Measurements from ENCODE around the gene RUNX1. TPM values are rescaled to one million over a fixed set of nuclear protein-coding genes. Genes with fewer than 3 reads are reported as not detected.
A peak's percentile ranks its signal among the peaks of the same experiment; 100 is the strongest.

Gene RUNX1
- total RNA-seq, 1 donor from 2014 or later: 7.8 TPM

DNA sequence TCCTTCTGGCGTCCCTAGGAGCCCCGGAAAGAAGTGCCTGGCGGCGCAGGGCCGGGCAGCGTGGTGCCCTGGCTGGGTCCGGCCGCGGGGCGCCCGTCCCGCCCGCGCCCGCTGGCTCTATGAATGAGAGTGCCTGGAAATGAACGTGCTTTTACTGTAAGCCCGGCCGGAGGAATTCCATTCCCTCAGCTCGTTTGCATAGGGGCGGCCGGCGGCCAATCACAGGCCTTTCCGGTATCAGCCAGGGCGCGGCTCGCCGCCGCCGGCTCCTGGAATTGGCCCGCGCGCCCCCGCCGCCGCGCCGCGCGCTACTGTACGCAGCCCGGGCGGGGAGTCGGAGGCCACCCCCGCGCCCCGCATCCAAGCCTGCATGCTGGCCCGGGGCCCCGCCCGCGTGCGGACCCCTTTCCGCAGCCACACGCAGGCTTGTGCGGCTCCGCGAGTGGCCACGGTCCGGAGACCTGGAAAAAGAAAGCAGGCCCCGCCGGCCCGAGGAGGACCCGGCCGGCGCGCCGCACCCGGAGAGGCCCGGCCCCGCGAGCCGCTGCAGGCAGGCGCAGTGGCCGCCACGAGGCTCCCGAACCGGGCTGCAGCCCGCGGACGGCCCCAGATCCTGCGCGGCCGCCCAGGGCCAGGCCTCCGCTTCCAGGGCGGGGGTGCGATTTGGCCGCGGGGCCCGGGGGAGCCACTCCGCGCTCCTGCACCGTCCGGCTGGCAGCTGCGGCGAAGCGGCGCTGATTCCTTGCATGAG, 160.4 kb downstream of the RUNX1 start:
- Histone ChIP-seq H3K36me3 (ENCODE audit: control insufficient read depth in 3 of 3, insufficient read depth in 3 of 3, low read length in 3 of 3) (no peaks in the 10 kb centered on the region), H3K27me3 (ENCODE audit: control insufficient read depth in 3 of 3, insufficient read depth in 3 of 3, low read length in 3 of 3) (peaks cover 0 to 20% (median 2%) of the 10 kb centered on the region in 3 donors), H3K4me1 (ENCODE audit: control insufficient read depth in 3 of 3, insufficient read depth in 3 of 3, low read length in 3 of 3) (peaks cover 15 to 19% (median 18%) of the 10 kb centered on the region in 3 donors), H3K4me3 (ENCODE audit: low read length in 3 of 3) (peak overlapping the region; percentile 88 to 94 (median 89)), H3K9ac (ENCODE audit: low read depth in 1 of 3, low read length in 3 of 3) (peak overlapping the region; percentile 85 to 94 (median 88)), H3K9me3 (ENCODE audit: control insufficient read depth in 3 of 3, low read length in 3 of 3) (no peaks in the 10 kb centered on the region), H3K27ac (ENCODE audit: low read depth, low read length) (peak overlapping the region; percentile 95)

DNA sequence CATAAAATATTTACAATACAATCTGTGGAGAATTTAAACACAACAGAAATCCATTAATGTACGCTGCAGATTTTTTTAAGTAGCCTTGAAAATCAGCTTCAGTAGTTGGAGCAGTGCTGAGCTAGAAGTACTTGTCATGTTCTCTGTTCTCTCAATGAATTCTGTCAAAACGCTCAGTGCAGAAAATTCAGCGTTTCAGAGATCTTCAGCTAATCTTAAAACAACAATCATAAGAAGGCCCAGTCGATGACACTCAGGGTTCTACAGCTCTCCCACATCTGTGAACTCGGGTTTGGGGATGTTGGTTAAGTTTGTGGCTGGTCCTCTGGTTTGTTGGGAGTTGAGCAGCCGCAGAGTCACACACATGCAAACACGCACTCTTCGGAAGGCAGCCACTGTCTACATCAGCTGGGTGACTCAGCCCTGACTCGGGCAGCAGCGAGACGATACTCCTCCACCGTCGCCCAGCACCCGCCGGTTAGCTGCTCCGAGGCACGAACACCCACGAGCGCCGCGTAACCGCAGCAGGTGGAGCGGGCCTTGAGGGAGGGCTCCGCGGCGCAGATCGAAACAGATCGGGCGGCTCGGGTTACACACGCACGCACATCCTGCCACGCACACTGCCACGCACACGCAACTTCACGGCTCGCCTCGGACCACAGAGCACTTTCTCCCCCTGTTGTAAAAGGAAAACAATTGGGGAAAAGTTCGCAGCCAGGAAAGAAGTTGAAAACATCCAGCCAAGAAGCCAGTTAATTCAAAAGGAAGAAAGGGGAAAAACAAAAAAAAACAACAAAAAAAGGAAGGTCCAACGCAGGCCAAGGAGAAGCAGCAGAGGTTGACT, 161.2 kb downstream of the RUNX1 start:
- Histone ChIP-seq H3K9ac (ENCODE audit: low read depth in 1 of 3, low read length in 3 of 3) (peak overlapping the region; percentile 84 to 94 (median 85)), H3K4me1 (ENCODE audit: control insufficient read depth in 3 of 3, insufficient read depth in 3 of 3, low read length in 3 of 3) (peaks cover 20 to 26% (median 20%) of the 10 kb centered on the region in 3 donors), H3K9me3 (ENCODE audit: control insufficient read depth in 3 of 3, low read length in 3 of 3) (no peaks in the 10 kb centered on the region), H3K27me3 (ENCODE audit: control insufficient read depth in 3 of 3, insufficient read depth in 3 of 3, low read length in 3 of 3) (peaks cover 0 to 20% (median 2%) of the 10 kb centered on the region in 3 donors), H3K4me3 (ENCODE audit: low read length in 3 of 3) (peak overlapping the region; percentile 88 to 94 (median 89)), H3K27ac (ENCODE audit: low read depth, low read length) (peak overlapping the region; percentile 95), H3K36me3 (ENCODE audit: control insufficient read depth in 3 of 3, insufficient read depth in 3 of 3, low read length in 3 of 3) (no peaks in the 10 kb centered on the region)

GRCh38 chr21:34887105-34887442, 162.0 kb downstream of the RUNX1 start:
- H3K27ac ChIP-seq (ENCODE audit: low read depth, low read length): peak overlapping the region; percentile 95
- peak overlapping the region; percentile 85 to 94 (median 90) for H3K9ac ChIP-seq (ENCODE audit: low read depth in 1 of 3, low read length in 3 of 3)
- H3K9me3 ChIP-seq (ENCODE audit: control insufficient read depth in 3 of 3, low read length in 3 of 3): no peaks in the 10 kb centered on the region
- peak overlapping the region; percentile 88 to 94 (median 89) for H3K4me3 ChIP-seq (ENCODE audit: low read length in 3 of 3)
- H3K4me1 ChIP-seq (ENCODE audit: control insufficient read depth in 3 of 3, insufficient read depth in 3 of 3, low read length in 3 of 3): peaks cover 20 to 26% (median 20%) of the 10 kb centered on the region in 3 donors
- H3K27me3 ChIP-seq (ENCODE audit: control insufficient read depth in 3 of 3, insufficient read depth in 3 of 3, low read length in 3 of 3): peaks cover 0 to 20% (median 2%) of the 10 kb centered on the region in 3 donors
- H3K36me3 ChIP-seq (ENCODE audit: control insufficient read depth in 3 of 3, insufficient read depth in 3 of 3, low read length in 3 of 3): no peaks in the 10 kb centered on the region

DNA sequence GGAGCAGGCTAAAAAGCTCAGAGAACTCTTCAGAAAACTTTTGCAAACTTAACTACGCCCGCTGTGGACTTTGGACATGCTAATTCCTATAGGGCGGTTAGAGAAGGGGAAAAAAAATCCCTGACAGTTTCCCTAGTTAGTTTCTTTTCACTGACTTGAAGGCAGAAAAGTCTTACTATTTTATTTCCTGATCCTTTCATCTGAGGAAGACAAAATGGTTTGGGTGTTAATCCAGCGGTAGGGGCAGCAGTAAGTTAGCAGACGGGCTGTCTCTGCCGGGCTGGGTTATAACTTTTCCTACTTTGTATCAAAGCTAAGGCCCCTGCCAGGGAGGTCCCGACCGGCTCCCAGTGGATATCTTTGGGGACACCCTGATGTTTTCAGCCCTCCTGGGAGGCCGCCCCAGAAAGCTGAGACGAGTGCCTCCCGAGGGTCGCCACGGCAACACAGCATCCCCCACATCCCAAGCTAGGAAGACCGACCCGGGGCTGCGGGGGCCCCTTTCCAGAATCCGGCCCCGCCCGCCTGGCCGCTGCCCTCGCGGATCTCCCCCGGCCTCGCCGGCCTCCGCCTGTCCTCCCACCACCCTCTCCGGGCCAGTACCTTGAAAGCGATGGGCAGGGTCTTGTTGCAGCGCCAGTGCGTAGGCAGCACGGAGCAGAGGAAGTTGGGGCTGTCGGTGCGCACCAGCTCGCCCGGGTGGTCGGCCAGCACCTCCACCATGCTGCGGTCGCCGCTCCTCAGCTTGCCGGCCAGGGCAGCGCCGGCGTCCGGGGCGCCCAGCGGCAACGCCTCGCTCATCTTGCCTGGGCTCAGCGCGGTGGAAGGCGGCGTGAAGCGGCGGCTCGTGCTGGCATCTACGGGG, 162.6 kb downstream of the RUNX1 start:
- Histone ChIP-seq H3K4me3 (ENCODE audit: low read length in 3 of 3) (peak overlapping the region; percentile 88 to 94 (median 89)), H3K27me3 (ENCODE audit: control insufficient read depth in 3 of 3, insufficient read depth in 3 of 3, low read length in 3 of 3) (peaks cover 0 to 20% (median 2%) of the 10 kb centered on the region in 3 donors), H3K36me3 (ENCODE audit: control insufficient read depth in 3 of 3, insufficient read depth in 3 of 3, low read length in 3 of 3) (no peaks in the 10 kb centered on the region), H3K9me3 (ENCODE audit: control insufficient read depth in 3 of 3, low read length in 3 of 3) (no peaks in the 10 kb centered on the region), H3K27ac (ENCODE audit: low read depth, low read length) (peak overlapping the region; percentile 95), H3K4me1 (ENCODE audit: control insufficient read depth in 3 of 3, insufficient read depth in 3 of 3, low read length in 3 of 3) (peaks cover 20 to 26% (median 23%) of the 10 kb centered on the region in 3 donors), H3K9ac (ENCODE audit: low read depth in 1 of 3, low read length in 3 of 3) (peak overlapping the region; percentile 85 to 94 (median 90))

DNA sequence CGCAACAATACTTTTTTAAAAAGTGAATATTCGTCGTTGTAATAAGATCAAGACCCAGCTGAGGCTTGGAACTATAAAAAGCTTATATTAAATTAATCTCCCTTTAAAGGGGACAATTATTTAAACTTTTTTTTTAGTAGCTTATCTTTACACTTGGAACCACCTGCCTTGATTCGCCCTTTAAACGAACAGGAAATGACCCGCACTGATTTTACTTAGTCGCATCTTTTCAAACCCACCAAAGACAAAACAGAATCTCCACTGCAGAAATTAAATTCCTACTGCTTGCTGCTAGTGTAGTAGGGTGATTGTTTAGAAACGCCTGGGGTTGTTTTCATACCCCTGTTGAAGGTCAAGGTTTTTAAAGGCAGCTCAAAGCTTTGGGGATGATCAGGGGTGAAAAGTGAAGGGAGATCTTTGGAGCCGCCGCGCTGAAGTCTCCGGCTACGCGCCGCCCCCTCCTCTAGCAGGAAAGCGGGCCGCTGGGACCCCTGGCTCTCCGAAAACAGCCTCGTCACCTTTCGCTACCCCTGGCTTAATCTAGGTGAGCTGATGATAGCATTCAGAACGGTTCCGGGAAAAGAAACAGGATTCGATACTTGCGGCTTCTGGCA, 163.4 kb downstream of the RUNX1 start:
- peaks cover 0 to 3% (median 0%) of the 10 kb centered on the region in 3 donors for H3K36me3 ChIP-seq (ENCODE audit: control insufficient read depth in 3 of 3, insufficient read depth in 3 of 3, low read length in 3 of 3)
- H3K9me3 ChIP-seq (ENCODE audit: control insufficient read depth in 3 of 3, low read length in 3 of 3): no peaks in the 10 kb centered on the region
- peaks cover 0 to 13% (median 2%) of the 10 kb centered on the region in 3 donors for H3K27me3 ChIP-seq (ENCODE audit: control insufficient read depth in 3 of 3, insufficient read depth in 3 of 3, low read length in 3 of 3)
- peaks cover 15 to 26% (median 24%) of the 10 kb centered on the region in 3 donors for H3K4me1 ChIP-seq (ENCODE audit: control insufficient read depth in 3 of 3, insufficient read depth in 3 of 3, low read length in 3 of 3)
- peak overlapping the region; percentile 95 for H3K27ac ChIP-seq (ENCODE audit: low read depth, low read length)
- peak overlapping the region; percentile 88 to 94 (median 89) for H3K4me3 ChIP-seq (ENCODE audit: low read length in 3 of 3)
- H3K9ac ChIP-seq (ENCODE audit: low read depth in 1 of 3, low read length in 3 of 3): peak overlapping the region; percentile 85 to 94 (median 90)

- peak overlapping the region in 2 of 3 donors; percentile 89 to 94 for H3K4me3 ChIP-seq (ENCODE audit: low read length in 3 of 3)
- H3K4me1 ChIP-seq (ENCODE audit: control insufficient read depth in 3 of 3, insufficient read depth in 3 of 3, low read length in 3 of 3): peaks cover 15 to 25% (median 23%) of the 10 kb centered on the region in 3 donors
- H3K27ac ChIP-seq (ENCODE audit: low read depth, low read length): peak overlapping the region; percentile 95
- peak overlapping the region; percentile 15 to 94 (median 90) for H3K9ac ChIP-seq (ENCODE audit: low read depth in 1 of 3, low read length in 3 of 3)
- peaks cover 0 to 8% (median 0%) of the 10 kb centered on the region in 3 donors for H3K36me3 ChIP-seq (ENCODE audit: control insufficient read depth in 3 of 3, insufficient read depth in 3 of 3, low read length in 3 of 3)
- no peaks in the 10 kb centered on the region for H3K9me3 ChIP-seq (ENCODE audit: control insufficient read depth in 3 of 3, low read length in 3 of 3)
- peaks cover 0 to 7% (median 2%) of the 10 kb centered on the region in 3 donors for H3K27me3 ChIP-seq (ENCODE audit: control insufficient read depth in 3 of 3, insufficient read depth in 3 of 3, low read length in 3 of 3)
These were observed 164.0 kb downstream of the RUNX1 start for GRCh38 chr21:34885125-34885524.

DNA sequence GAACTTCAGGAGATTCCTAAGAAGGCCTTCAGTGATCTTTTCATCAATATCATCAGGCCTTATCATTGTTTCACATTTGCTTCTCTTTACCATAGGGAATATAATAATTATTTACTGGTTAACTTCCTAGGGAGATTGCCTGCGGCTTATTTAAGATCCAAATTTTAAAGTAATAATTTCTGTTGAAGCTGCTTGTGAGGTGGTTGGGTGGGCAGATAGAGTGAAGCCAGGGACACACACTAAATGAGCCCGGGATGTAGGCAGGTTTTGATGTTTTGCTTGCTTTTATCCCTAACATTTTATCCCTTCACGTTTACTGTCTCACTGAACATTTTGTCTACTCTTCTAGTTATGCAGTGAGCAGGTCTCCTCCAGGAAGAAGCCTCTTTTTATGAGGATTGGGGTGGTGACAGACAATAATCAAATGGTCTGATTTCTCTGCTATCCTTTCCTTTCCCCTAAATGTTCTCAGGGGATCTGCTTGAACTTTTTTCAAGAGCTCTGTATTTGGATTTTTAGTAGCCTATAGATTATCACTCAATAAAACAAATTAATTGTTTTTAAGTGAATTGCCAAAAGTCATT, 164.7 kb downstream of the RUNX1 start:
- Histone ChIP-seq H3K36me3 (ENCODE audit: control insufficient read depth in 3 of 3, insufficient read depth in 3 of 3, low read length in 3 of 3) (peaks cover 0 to 10% (median 3%) of the 10 kb centered on the region in 3 donors), H3K9me3 (ENCODE audit: control insufficient read depth in 3 of 3, low read length in 3 of 3) (no peaks in the 10 kb centered on the region), H3K27me3 (ENCODE audit: control insufficient read depth in 3 of 3, insufficient read depth in 3 of 3, low read length in 3 of 3) (peaks cover 0 to 6% (median 2%) of the 10 kb centered on the region in 3 donors), H3K27ac (ENCODE audit: low read depth, low read length) (peak overlapping the region; percentile 95), H3K4me1 (ENCODE audit: control insufficient read depth in 3 of 3, insufficient read depth in 3 of 3, low read length in 3 of 3) (peaks cover 15 to 25% (median 22%) of the 10 kb centered on the region in 3 donors), H3K4me3 (ENCODE audit: low read length in 3 of 3) (peak overlapping the region in 2 of 3 donors; percentile 15 to 89), H3K9ac (ENCODE audit: low read depth in 1 of 3, low read length in 3 of 3) (peak overlapping the region in 2 of 3 donors; percentile 15 to 94)

DNA sequence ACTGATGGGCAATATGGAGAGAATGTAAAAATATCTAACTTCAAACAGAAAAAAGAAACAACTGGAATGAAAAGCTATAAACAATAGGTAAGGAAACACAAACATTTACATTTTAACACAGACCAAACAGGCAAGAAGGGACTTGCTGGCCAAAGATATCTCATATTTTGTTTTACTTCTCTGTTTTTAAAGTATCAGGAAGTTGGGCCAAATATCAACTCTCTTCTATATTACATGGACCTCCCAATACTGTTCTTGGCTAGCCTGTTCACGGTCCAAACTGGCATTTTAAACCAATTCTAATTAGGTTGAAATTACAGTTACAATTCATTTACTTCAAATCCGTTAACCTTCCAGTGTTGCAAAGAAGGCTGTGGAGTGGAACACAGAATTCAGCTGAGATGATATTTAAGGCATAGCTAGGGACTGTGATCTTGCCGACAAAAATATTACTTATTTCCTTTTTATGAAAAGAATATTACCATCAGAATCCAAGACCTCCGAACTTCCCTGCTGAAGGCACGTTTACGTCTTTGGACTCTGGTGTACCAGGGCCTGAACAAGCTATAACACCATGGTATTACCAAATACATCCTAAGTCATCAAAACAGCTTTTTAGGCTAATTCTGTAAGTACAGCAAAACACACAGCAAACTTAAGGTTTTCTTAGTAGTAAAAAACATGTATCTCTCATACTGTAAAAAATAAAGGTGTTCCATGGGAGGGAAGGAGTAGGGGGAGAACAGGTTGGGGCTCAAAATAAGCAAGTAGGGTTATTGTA, 165.4 kb downstream of the RUNX1 start:
- Histone ChIP-seq H3K4me3 (ENCODE audit: low read length in 3 of 3) (peak overlapping the region; percentile 14 to 89 (median 18)), H3K36me3 (ENCODE audit: control insufficient read depth in 3 of 3, insufficient read depth in 3 of 3, low read length in 3 of 3) (peaks cover 0 to 10% (median 7%) of the 10 kb centered on the region in 3 donors), H3K9me3 (ENCODE audit: control insufficient read depth in 3 of 3, low read length in 3 of 3) (no peaks in the 10 kb centered on the region), H3K27me3 (ENCODE audit: control insufficient read depth in 3 of 3, insufficient read depth in 3 of 3, low read length in 3 of 3) (peaks cover 0 to 6% (median 2%) of the 10 kb centered on the region in 3 donors), H3K4me1 (ENCODE audit: control insufficient read depth in 3 of 3, insufficient read depth in 3 of 3, low read length in 3 of 3) (peaks cover 15 to 25% (median 22%) of the 10 kb centered on the region in 3 donors), H3K27ac (ENCODE audit: low read depth, low read length) (peak overlapping the region; percentile 95), H3K9ac (ENCODE audit: low read depth in 1 of 3, low read length in 3 of 3) (peak overlapping the region; percentile 6 to 94 (median 17))
